Fibroblast of villous mesenchyme (primary cell): ENCODE data around the gene GPBP1L1. TPM values are rescaled to one million over a fixed set of nuclear protein-coding genes. Genes with fewer than 3 reads are reported as not detected.

Experiments used
- DNase-seq: peaks from one replicate; pipeline ENCODE4 v3.0.0-alpha.2; 2010; ENCODE audit warnings: low read depth
- H3K4me3 ChIP-seq: 2 replicates; pipeline ENCODE4 v1.5.1; 2011; ENCODE audit warnings: low read depth, mild to moderate bottlenecking, low read length
- total RNA-seq: library from RNA; depleted of rRNA; stranded (reverse); fragments of >200 nt; gene quantifications from 2 replicates; pipeline ENCODE4 v1.2.3, GENCODE V29; 2012
- TF ChIP-seq, protein P1 (sequence below): IDR thresholded peaks from 2 replicates; pipeline ENCODE4 v1.5.1; 2012; ENCODE audit warnings: low read depth, mild to moderate bottlenecking, low read length; ENCODE audit not compliant: insufficient read depth

GPBP1L1 gene
- total RNA-seq, 1 donor = 122 TPM

DNA sequence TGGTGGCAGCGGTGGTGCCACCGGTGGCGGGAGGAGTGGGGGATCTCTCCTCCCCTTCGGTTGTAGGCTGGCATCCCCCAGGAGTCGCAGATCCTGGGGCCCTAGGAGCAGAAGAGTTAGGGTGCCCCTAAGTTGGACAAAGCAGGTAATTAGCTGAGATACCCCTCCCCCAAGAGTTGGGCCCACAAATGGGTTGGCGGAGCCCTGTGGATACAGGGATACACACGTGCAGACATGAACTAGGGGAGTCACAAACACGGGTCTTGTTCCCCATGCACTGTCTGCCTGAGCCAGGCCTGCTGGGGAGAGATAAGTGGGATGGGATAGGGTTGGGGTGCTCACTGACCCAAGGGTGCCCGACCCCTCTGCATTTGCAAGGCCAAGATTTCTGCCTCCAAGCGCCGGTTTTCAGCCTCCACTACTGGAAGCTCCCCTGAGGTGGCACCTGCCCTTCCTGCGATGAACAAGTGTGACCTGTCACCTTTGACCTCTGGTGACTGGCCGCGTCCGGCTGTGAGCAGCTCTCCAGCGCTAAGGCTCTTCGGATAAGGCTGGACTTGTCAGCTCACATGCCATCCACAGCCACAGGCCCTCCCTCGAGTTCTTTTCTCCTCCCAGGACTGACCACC lies 64.3 kb downstream of the GPBP1L1 start:
- no peak overlapping the region for H3K4me3 ChIP-seq
- TF ChIP-seq, protein P1, sequence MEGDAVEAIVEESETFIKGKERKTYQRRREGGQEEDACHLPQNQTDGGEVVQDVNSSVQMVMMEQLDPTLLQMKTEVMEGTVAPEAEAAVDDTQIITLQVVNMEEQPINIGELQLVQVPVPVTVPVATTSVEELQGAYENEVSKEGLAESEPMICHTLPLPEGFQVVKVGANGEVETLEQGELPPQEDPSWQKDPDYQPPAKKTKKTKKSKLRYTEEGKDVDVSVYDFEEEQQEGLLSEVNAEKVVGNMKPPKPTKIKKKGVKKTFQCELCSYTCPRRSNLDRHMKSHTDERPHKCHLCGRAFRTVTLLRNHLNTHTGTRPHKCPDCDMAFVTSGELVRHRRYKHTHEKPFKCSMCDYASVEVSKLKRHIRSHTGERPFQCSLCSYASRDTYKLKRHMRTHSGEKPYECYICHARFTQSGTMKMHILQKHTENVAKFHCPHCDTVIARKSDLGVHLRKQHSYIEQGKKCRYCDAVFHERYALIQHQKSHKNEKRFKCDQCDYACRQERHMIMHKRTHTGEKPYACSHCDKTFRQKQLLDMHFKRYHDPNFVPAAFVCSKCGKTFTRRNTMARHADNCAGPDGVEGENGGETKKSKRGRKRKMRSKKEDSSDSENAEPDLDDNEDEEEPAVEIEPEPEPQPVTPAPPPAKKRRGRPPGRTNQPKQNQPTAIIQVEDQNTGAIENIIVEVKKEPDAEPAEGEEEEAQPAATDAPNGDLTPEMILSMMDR = no peak
- no peak for DNase-seq

DNA sequence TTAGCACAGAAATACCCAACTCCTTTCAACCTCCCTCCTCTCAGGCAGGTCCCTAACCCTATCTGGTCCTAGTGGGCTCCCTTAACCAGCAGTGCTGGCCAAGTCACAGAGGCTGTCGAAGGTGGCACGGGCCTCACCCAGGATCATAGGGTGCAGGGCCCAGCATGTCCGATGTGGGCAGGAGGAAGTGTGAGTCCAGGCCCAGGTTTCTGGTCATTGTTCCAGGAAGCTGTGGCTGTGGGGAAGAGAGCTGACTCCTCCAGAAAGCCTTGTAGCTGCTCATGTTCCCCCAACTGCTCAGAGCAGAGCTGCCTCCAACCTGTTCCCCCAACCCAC lies 64.9 kb downstream of the GPBP1L1 start:
- no peak overlapping the region for H3K4me3 ChIP-seq
- DNase-seq = no peak
- TF ChIP-seq, protein P1 = no peak

DNA sequence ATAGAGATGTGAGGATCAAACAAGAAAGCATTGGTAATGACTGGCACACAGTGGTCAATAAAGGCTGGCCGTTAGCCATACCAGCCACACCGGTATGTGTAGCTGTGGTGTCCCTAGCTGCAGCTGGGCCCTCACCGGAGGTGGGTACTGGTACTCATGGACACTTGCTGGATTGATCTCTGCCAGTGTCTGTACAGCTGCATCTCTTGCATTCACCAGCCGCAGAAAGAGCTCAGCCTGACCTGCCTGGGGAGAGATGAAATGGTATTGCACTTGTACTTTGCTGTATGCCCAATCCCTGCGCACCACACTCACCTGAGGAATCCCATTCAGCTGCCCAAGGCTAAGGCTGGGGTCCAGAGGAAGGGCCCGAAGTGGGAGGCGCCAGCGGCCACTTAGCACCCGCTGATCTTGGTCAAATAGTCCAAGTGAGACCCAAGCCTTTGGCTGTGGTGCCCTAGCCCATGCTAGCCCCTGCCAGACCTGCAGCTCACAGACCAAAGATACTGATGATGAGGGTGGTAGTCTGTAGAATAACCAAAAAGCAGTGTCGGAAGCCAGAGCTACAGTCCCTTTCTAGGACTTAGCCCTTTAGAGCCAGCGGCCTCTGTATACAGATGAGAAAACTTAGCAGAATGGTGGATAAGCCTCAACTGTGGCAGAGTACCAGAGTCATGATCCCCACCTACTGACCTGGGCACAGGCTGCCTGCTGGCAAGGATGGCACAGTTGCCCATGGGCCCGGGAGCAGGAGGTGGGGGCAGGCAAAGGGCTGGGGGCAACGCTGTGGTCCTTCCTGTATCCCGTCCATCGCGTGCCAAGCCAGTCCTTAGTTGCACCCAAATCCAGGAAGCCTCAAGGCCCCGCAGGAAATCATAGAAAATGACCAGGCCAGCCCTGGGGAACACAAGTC lies 65.5 kb downstream of the GPBP1L1 start:
- no peak for DNase-seq
- H3K4me3 ChIP-seq = no peak overlapping the region
- TF ChIP-seq, protein P1 = no peak

DNA sequence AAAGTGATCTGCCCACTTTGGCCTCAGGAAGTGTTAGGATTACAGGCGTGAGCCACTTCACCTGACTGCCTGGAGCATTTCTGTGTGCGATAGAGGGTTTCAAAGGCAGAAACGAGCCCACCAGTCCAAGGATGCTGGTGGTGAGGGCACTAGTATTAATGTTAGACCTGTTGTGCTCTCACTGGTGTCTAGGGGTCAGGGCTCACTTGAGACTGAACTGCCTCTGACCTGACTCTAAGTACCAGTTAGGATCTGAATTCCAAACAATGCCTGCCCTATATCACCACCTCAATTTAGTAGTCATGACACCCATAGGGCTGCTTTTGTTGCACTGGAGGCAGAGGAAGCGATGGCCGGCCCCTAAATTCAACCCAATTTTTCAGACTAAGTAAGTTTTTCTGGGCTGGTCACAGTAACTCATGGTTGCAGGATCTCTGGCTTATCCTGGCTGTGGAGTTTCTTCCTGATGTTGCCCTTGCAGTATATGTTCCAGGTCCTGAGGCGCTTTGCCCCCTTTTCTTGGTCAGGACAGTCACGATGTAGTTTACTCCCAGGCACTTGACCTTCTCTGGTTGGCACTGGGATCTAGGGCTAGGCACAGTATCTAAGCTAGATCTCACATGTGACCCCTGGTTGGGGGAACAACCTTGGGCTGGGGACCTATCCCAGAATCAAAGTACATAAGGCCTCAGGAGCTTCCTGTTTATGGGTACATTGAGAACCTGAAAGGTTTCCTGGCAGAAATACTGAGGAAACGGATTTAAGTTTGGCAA lies 67.0 kb downstream of the GPBP1L1 start:
- DNase-seq = no peak
- H3K4me3 ChIP-seq = no peak overlapping the region
- TF ChIP-seq, protein P1 = no peak

DNA sequence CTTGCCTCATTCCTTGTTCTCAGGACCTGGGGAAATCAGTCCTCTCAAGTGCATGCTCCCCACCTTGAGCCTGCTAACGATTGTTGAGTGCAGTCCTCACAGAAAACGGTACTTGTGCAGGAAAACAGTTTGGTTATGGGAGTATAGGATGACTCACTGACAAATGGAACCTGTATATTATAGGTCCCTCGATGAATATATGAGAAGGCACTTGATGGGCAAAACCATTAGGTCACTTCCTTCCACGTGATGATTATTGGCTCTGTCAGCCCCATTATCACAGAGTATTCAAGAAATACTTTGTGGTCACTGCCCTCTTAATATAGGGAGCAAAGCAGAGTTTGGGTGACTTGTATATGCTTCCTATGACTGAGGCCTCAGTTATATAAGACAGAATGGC lies 68.7 kb downstream of the GPBP1L1 start:
- TF ChIP-seq, protein P1 = no peak
- H3K4me3 ChIP-seq = no peak overlapping the region
- DNase-seq = no peak

DNA sequence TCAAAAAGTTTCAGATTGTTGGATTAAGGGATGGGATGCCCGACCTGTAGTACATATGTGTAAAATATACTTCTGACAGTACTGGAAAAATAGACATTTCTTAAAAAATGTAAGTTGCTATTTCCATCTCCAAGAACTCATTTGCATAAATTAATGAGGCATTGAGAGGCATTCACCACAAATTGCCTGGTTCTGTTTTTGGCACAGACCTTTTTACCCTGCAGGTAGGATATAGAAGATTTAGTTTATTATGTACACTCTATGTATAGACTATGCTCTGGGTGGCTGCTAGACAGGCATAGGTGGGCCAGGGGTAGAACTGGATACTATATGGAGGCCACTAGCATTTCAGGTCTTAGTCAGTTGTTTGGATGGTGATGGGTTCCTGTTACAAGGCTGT lies 70.4 kb downstream of the GPBP1L1 start:
- H3K4me3 ChIP-seq = no peak overlapping the region
- TF ChIP-seq, protein P1 = no peak
- no peak for DNase-seq
